ENCODE results near the gene KLHL29.

Gene KLHL29

GRCh38 chr2:23503682-23504081, 118.7 kb downstream of the KLHL29 start:
- Histone ChIP-seq H3K9me2 (replicated peaks; ENCODE audit: insufficient read depth, low read length) (no peaks in the 10 kb centered on the region), H3K4me1 (ENCODE audit: low read length) (no peaks in the 10 kb centered on the region), H4K20me1 (ENCODE audit: insufficient read depth, low read length) (no peaks in the 10 kb centered on the region), H3K36me3 (replicated peaks; ENCODE audit: insufficient read depth, low read length) (no peaks in the 10 kb centered on the region), H3K9ac (ENCODE audit: low read length) (no peak overlapping the region), H3K9me3 (replicated peaks; ENCODE audit: insufficient read depth, low read length) (no peaks in the 10 kb centered on the region), H3K79me2 (ENCODE audit: low read length) (no peaks in the 10 kb centered on the region), H2AFZ (ENCODE audit: low read length) (no peak overlapping the region), H3K4me3 (ENCODE audit: low read length) (no peak overlapping the region), H3F3A (ENCODE audit: insufficient read depth, low read length) (no peaks in the 10 kb centered on the region), H3K27ac (ENCODE audit: low read length) (no peak overlapping the region), H3K4me2 (ENCODE audit: low read depth, low read length) (no peak overlapping the region), H3K27me3 (replicated peaks; ENCODE audit: insufficient read depth, low read length) (no peaks in the 10 kb centered on the region)
- TF ChIP-seq EZH2phosphoT487 (IDR thresholded peaks at IDR 0.05; ENCODE audit: low read length) (no peak), CTCF (IDR thresholded peaks at IDR 0.05; ENCODE audit: low read length) (no peak), EZH2 (optimal IDR thresholded peaks at IDR 0.05; ENCODE audit: low read depth, low read length) (no peak)
- DNase-seq: no peak

GRCh38 chr2:23504591-23504990, 119.6 kb downstream of the KLHL29 start:
- TF ChIP-seq EZH2phosphoT487 (IDR thresholded peaks at IDR 0.05; ENCODE audit: low read length) (no peak), EZH2 (optimal IDR thresholded peaks at IDR 0.05; ENCODE audit: low read depth, low read length) (no peak), CTCF (IDR thresholded peaks at IDR 0.05; ENCODE audit: low read length) (no peak)
- H3K4me2 ChIP-seq (ENCODE audit: low read depth, low read length): no peak overlapping the region
- H3K9me2 ChIP-seq (replicated peaks; ENCODE audit: insufficient read depth, low read length): no peaks in the 10 kb centered on the region
- no peaks in the 10 kb centered on the region for H3F3A ChIP-seq (ENCODE audit: insufficient read depth, low read length)
- H2AFZ ChIP-seq (ENCODE audit: low read length): no peak overlapping the region
- H4K20me1 ChIP-seq (ENCODE audit: insufficient read depth, low read length): no peaks in the 10 kb centered on the region
- H3K4me1 ChIP-seq (ENCODE audit: low read length): no peaks in the 10 kb centered on the region
- H3K4me3 ChIP-seq (ENCODE audit: low read length): no peak overlapping the region
- H3K79me2 ChIP-seq (ENCODE audit: low read length): no peaks in the 10 kb centered on the region
- no peak for DNase-seq
- no peaks in the 10 kb centered on the region for H3K27me3 ChIP-seq (replicated peaks; ENCODE audit: insufficient read depth, low read length)
- H3K9me3 ChIP-seq (replicated peaks; ENCODE audit: insufficient read depth, low read length): no peaks in the 10 kb centered on the region
- no peaks in the 10 kb centered on the region for H3K36me3 ChIP-seq (replicated peaks; ENCODE audit: insufficient read depth, low read length)
- no peak overlapping the region for H3K27ac ChIP-seq (ENCODE audit: low read length)
- no peak overlapping the region for H3K9ac ChIP-seq (ENCODE audit: low read length)

GRCh38 chr2:23505218-23505983, 120.4 kb downstream of the KLHL29 start:
- Histone ChIP-seq H3K27me3 (replicated peaks; ENCODE audit: insufficient read depth, low read length) (no peaks in the 10 kb centered on the region), H3K9me2 (replicated peaks; ENCODE audit: insufficient read depth, low read length) (no peaks in the 10 kb centered on the region), H3K9me3 (replicated peaks; ENCODE audit: insufficient read depth, low read length) (no peaks in the 10 kb centered on the region), H3K4me3 (ENCODE audit: low read length) (no peak overlapping the region), H3K9ac (ENCODE audit: low read length) (no peak overlapping the region), H3F3A (ENCODE audit: insufficient read depth, low read length) (no peaks in the 10 kb centered on the region), H3K4me1 (ENCODE audit: low read length) (no peaks in the 10 kb centered on the region), H3K27ac (ENCODE audit: low read length) (no peak overlapping the region), H3K4me2 (ENCODE audit: low read depth, low read length) (no peak overlapping the region), H3K79me2 (ENCODE audit: low read length) (no peaks in the 10 kb centered on the region), H4K20me1 (ENCODE audit: insufficient read depth, low read length) (no peaks in the 10 kb centered on the region), H2AFZ (ENCODE audit: low read length) (no peak overlapping the region), H3K36me3 (replicated peaks; ENCODE audit: insufficient read depth, low read length) (no peaks in the 10 kb centered on the region)
- no peak for DNase-seq
- no peak for TF ChIP-seq EZH2phosphoT487 (IDR thresholded peaks at IDR 0.05; ENCODE audit: low read length)
- no peak for TF ChIP-seq EZH2 (optimal IDR thresholded peaks at IDR 0.05; ENCODE audit: low read depth, low read length)
- TF ChIP-seq CTCF (IDR thresholded peaks at IDR 0.05; ENCODE audit: low read length): no peak
